NB4 (cell line): ENCODE results near the gene FRAT1.

Experiments used
- POLR2A ChIP-seq: IDR thresholded peaks from 2 replicates; pipeline ENCODE4 v1.6.1; 2011; ENCODE audit warnings: mild to moderate bottlenecking; ENCODE audit not compliant: insufficient read length; ENCODE audit errors: extremely low read depth
- TF ChIP-seq, protein P1 (sequence below): IDR thresholded peaks from one replicate; pipeline ENCODE4 v1.5.1; 2012; ENCODE audit warnings: low read depth, low read length

DNA sequence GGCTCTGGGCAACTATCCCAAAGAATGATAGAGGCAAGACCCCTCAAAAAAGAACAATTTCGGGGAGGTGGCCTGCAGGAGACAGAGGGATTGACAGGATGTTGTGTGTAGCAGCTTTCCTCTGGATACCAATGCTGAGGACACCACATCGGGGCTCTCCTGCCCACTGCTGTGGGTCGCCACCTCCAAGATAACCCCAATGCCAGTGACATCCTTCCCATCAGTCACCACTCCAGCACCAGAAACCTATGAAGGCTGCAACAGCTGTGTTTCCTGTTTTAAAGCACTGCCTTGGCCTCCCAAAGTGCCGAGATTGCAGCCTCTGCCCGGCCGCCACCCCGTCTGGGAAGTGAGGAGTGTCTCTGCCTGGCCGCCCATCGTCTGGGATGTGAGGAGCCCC lies 44.2 kb upstream of the FRAT1 start:
- TF ChIP-seq, protein P1, sequence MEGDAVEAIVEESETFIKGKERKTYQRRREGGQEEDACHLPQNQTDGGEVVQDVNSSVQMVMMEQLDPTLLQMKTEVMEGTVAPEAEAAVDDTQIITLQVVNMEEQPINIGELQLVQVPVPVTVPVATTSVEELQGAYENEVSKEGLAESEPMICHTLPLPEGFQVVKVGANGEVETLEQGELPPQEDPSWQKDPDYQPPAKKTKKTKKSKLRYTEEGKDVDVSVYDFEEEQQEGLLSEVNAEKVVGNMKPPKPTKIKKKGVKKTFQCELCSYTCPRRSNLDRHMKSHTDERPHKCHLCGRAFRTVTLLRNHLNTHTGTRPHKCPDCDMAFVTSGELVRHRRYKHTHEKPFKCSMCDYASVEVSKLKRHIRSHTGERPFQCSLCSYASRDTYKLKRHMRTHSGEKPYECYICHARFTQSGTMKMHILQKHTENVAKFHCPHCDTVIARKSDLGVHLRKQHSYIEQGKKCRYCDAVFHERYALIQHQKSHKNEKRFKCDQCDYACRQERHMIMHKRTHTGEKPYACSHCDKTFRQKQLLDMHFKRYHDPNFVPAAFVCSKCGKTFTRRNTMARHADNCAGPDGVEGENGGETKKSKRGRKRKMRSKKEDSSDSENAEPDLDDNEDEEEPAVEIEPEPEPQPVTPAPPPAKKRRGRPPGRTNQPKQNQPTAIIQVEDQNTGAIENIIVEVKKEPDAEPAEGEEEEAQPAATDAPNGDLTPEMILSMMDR, result no peak
- TF ChIP-seq POLR2A, result no peak
